DOHH2 (cell line): Measurements from ENCODE around the gene CRYGN.

Experiments
- H3F3A ChIP-seq: fragments of 200-600 bp; sonication (generic), shearing (Covaris generic); 2 replicates; pipeline ENCODE4 v1.6.0; 2016; ENCODE audit warnings: antibody characterized with exemption, mild to moderate bottlenecking; ENCODE audit not compliant: control insufficient read depth, insufficient read depth
- H3K27ac ChIP-seq: fragments of 200-600 bp; sonication (generic); 2 replicates; pipeline ENCODE4 v1.5.1; 2014; ENCODE audit warnings: low read depth, mild to moderate bottlenecking, low read length, moderate library complexity
- H3K27me3 ChIP-seq: fragments of 200-600 bp; sonication (generic); 2 replicates; pipeline ENCODE4 v1.6.1; 2014; ENCODE audit warnings: mild to moderate bottlenecking, low read length, mixed read lengths; ENCODE audit not compliant: control insufficient read depth
- H3K36me3 ChIP-seq: fragments of 200-600 bp; sonication (generic); 2 replicates; pipeline ENCODE4 v1.6.1; 2014; ENCODE audit warnings: mild to moderate bottlenecking, low read length, moderate library complexity, mixed read lengths; ENCODE audit not compliant: control insufficient read depth
- H3K4me1 ChIP-seq: fragments of 200-600 bp; sonication (generic); 2 replicates; pipeline ENCODE4 v1.6.1; 2014; ENCODE audit warnings: mild to moderate bottlenecking, low read length, mixed read lengths; ENCODE audit not compliant: control insufficient read depth
- H3K4me2 ChIP-seq: fragments of 200-600 bp; sonication (generic); 2 replicates; pipeline ENCODE4 v1.6.0; 2014; ENCODE audit warnings: mild to moderate bottlenecking, low read length, moderate library complexity
- H3K4me3 ChIP-seq: fragments of 200-600 bp; sonication (generic); 2 replicates; pipeline ENCODE4 v1.5.1; 2014; ENCODE audit warnings: mild to moderate bottlenecking, low read length, mixed read lengths
- H3K79me2 ChIP-seq: fragments of 200-600 bp; sonication (generic); 2 replicates; pipeline ENCODE4 v1.6.1; 2014; ENCODE audit warnings: mild to moderate bottlenecking, low read length, mixed read lengths; ENCODE audit not compliant: control insufficient read depth
- H3K9me2 ChIP-seq: fragments of 200-600 bp; sonication (generic); replicated peaks from 2 replicates; pipeline ENCODE4 v1.6.1; 2014; ENCODE audit warnings: mild to moderate bottlenecking, low read length, mixed read lengths; ENCODE audit not compliant: control insufficient read depth
- H3K9me3 ChIP-seq: fragments of 200-600 bp; sonication (generic); 2 replicates; pipeline ENCODE4 v1.6.1; 2014; ENCODE audit warnings: antibody characterized with exemption, low read length, mixed read lengths; ENCODE audit not compliant: control insufficient read depth, insufficient read depth
- H4K20me1 ChIP-seq: fragments of 200-600 bp; sonication (generic); 2 replicates; pipeline ENCODE4 v1.6.0; 2014; ENCODE audit warnings: low read depth, mild to moderate bottlenecking, antibody characterized with exemption, low read length, moderate library complexity; ENCODE audit not compliant: control insufficient read depth, insufficient read depth
- CTCF ChIP-seq: fragments of 200-600 bp; sonication (generic); IDR thresholded peaks from one replicate; pipeline ENCODE4 v1.5.1; 2014; ENCODE audit warnings: antibody characterized with exemption, mild to moderate bottlenecking, low read depth, low read length; ENCODE audit not compliant: poor library complexity, severe bottlenecking
- EZH2phosphoT487 ChIP-seq: fragments of 200-600 bp; sonication (generic); IDR thresholded peaks from 2 replicates; pipeline ENCODE4 v1.6.1; 2017; ENCODE audit warnings: borderline replicate concordance, mild to moderate bottlenecking, antibody characterized with exemption, low read length, moderate library complexity, mixed read lengths

Gene CRYGN

GRCh38 chr7:151462306-151462779 is 22.4 kb upstream of the CRYGN start:
- H3K4me3 ChIP-seq: no peak overlapping the region
- TF ChIP-seq EZH2phosphoT487: no peak
- TF ChIP-seq CTCF: no peak
- no peaks in the 10 kb centered on the region for H3K79me2 ChIP-seq
- H4K20me1 ChIP-seq: no peaks in the 10 kb centered on the region
- no peak overlapping the region for H3K27ac ChIP-seq
- H3K36me3 ChIP-seq: peaks cover 31% of the 10 kb centered on the region
- peaks cover 26% of the 10 kb centered on the region for H3K9me3 ChIP-seq
- H3K4me2 ChIP-seq: no peak overlapping the region
- H3K9me2 ChIP-seq: no peaks in the 10 kb centered on the region
- no peaks in the 10 kb centered on the region for H3K4me1 ChIP-seq
- no peaks in the 10 kb centered on the region for H3F3A ChIP-seq
- H3K27me3 ChIP-seq: no peaks in the 10 kb centered on the region

- Histone ChIP-seq H3K4me2 (no peak overlapping the region), H3K27me3 (no peaks in the 10 kb centered on the region), H3K79me2 (no peaks in the 10 kb centered on the region), H3K4me3 (no peak overlapping the region), H3F3A (no peaks in the 10 kb centered on the region), H3K9me3 (peaks cover 26% of the 10 kb centered on the region), H3K4me1 (no peaks in the 10 kb centered on the region), H3K27ac (no peak overlapping the region), H3K9me2 (no peaks in the 10 kb centered on the region), H3K36me3 (peaks cover 27% of the 10 kb centered on the region), H4K20me1 (no peaks in the 10 kb centered on the region)
- no peak for TF ChIP-seq EZH2phosphoT487
- TF ChIP-seq CTCF: no peak
Observed at GRCh38 chr7:151461942-151462230, 21.9 kb upstream of the CRYGN start.

GRCh38 chr7:151461096-151461941 is 21.4 kb upstream of the CRYGN start:
- H3K27me3 ChIP-seq: no peaks in the 10 kb centered on the region
- TF ChIP-seq CTCF (no peak), EZH2phosphoT487 (no peak)

More at GRCh38 chr7:151461096-151461941, 21.4 kb upstream of the CRYGN start:
- H3K9me3 ChIP-seq: peaks cover 26% of the 10 kb centered on the region
- H3K4me2 ChIP-seq: no peak overlapping the region
- no peaks in the 10 kb centered on the region for H3F3A ChIP-seq
- H3K36me3 ChIP-seq: peaks cover 24% of the 10 kb centered on the region
- H4K20me1 ChIP-seq: no peaks in the 10 kb centered on the region
- no peaks in the 10 kb centered on the region for H3K4me1 ChIP-seq
- no peaks in the 10 kb centered on the region for H3K9me2 ChIP-seq
- no peak overlapping the region for H3K4me3 ChIP-seq
- H3K79me2 ChIP-seq: no peaks in the 10 kb centered on the region
- no peak overlapping the region for H3K27ac ChIP-seq
